Endothelial cell of umbilical vein (primary cell): ENCODE data around the gene CIAPIN1. TPM values are rescaled to one million over a fixed set of nuclear protein-coding genes. Genes with fewer than 3 reads are reported as not detected.

Source experiments
- BruUV-seq: library from RNA; stranded (reverse); fragments of 400-500 nt; replicated peaks from 2 replicates; lab custom pipeline; 2021; lab: Mats Ljungman, UMichigan
- CTCF ChIA-PET: fragments of 300-600, 350-600 bp; sonication (Branson Sonifier 250); formaldehyde crosslinking; loops from one replicate; lab custom pipeline; 2021; ENCODE audit warnings: antibody characterized with exemption, inconsistent platforms; lab: Charles Lee
- POLR2A ChIA-PET: fragments of 300-600, 350-600 bp; sonication (Branson Sonifier 250); formaldehyde crosslinking; loops from one replicate; lab custom pipeline; 2021; ENCODE audit warnings: antibody characterized with exemption, inconsistent platforms; lab: Charles Lee
- DNase-seq: peaks from one replicate; pipeline ENCODE4 v3.0.0-alpha.2; 2011; ENCODE audit warnings: low read depth, low spot score
- FAIRE-seq: peaks from 2 replicates; lab custom pipeline; 2011; peaks lifted over from hg19 to GRCh38; lab: Jason Lieb, UNC
- H2AFZ ChIP-seq: 2 replicates; pipeline ENCODE4 v1.6.0; 2012; ENCODE audit warnings: low read depth, low read length, control low read depth, inconsistent platforms
- H3K27ac ChIP-seq: 2 replicates; pipeline ENCODE4 v1.5.1; 2011; ENCODE audit warnings: low read depth, mild to moderate bottlenecking, control low read depth, low read length, moderate library complexity; ENCODE audit not compliant: insufficient read depth
- H3K27me3 ChIP-seq, 2 experiments: 2 replicates each; pipeline versions ENCODE4 v1.6.0 to v1.6.1; 2011; ENCODE audit warnings: low read length in 2 of 2, mixed read lengths in 1 of 2; ENCODE audit not compliant: control insufficient read depth in 2 of 2, insufficient read depth in 2 of 2
- H3K36me3 ChIP-seq, 2 experiments: 2 replicates in 1 of 2; 3 replicates in 1 of 2; pipeline ENCODE4 v1.5.1; 2011; ENCODE audit warnings: low read length in 2 of 2, mild to moderate bottlenecking in 1 of 2, moderate library complexity in 1 of 2; ENCODE audit not compliant: control insufficient read depth in 2 of 2, insufficient read depth in 2 of 2; ENCODE audit errors: extremely low read depth in 1 of 2
- H3K4me1 ChIP-seq: 3 replicates; pipeline ENCODE4 v1.5.1; 2011; ENCODE audit warnings: mild to moderate bottlenecking, low read length; ENCODE audit not compliant: control insufficient read depth, insufficient read depth; ENCODE audit errors: extremely low read depth
- H3K4me2 ChIP-seq: 2 replicates; pipeline ENCODE4 v1.6.1; 2011; ENCODE audit warnings: low read length, control low read depth, mixed read lengths; ENCODE audit not compliant: insufficient read depth
- H3K4me3 ChIP-seq, 3 experiments: fragments of 200-600 bp in 1 of 3; sonication (generic), shearing (Covaris generic) in 1 of 3; replicated peaks in 1 of 3; 2 replicates each; pipeline ENCODE4 v1.5.1; 2011 to 2016; ENCODE audit warnings: control low read depth in 3 of 3, low read length in 3 of 3, mild to moderate bottlenecking in 2 of 3, inconsistent platforms in 1 of 3, low read depth in 1 of 3, moderate library complexity in 1 of 3; ENCODE audit not compliant: insufficient read depth in 1 of 3
- H3K79me2 ChIP-seq: 2 replicates; pipeline ENCODE4 v1.6.0; 2012; ENCODE audit warnings: low read length, inconsistent platforms; ENCODE audit not compliant: control insufficient read depth, insufficient read depth
- H3K9ac ChIP-seq: replicated peaks from 2 replicates; pipeline ENCODE3; 2011; ENCODE audit warnings: low read length, control low read depth; ENCODE audit not compliant: insufficient read depth; ENCODE audit errors: extremely low read depth
- H3K9me1 ChIP-seq: replicated peaks from 3 replicates; pipeline ENCODE4 v1.6.0; 2011; ENCODE audit warnings: mild to moderate bottlenecking, low read length; ENCODE audit not compliant: control insufficient read depth, insufficient read depth; ENCODE audit errors: extremely low read depth
- H3K9me3 ChIP-seq: replicated peaks from 2 replicates; pipeline ENCODE4 v1.5.1; 2012; ENCODE audit warnings: low read length, inconsistent platforms; ENCODE audit not compliant: control insufficient read depth, insufficient read depth
- H4K20me1 ChIP-seq: replicated peaks from 2 replicates; pipeline ENCODE3; 2011; ENCODE audit warnings: mild to moderate bottlenecking, low read length; ENCODE audit not compliant: control insufficient read depth, insufficient read depth; ENCODE audit errors: extremely low read depth
- EZH2 ChIP-seq: IDR thresholded peaks from 2 replicates; pipeline ENCODE4 v1.6.1; 2012; ENCODE audit warnings: borderline replicate concordance, low read depth, mild to moderate bottlenecking, moderate library complexity, low read length, inconsistent platforms; ENCODE audit not compliant: severe bottlenecking
- FOS ChIP-seq: IDR thresholded peaks from 2 replicates; pipeline ENCODE4 v1.6.1; 2011; ENCODE audit warnings: mild to moderate bottlenecking, low read length, moderate library complexity, borderline replicate concordance; ENCODE audit not compliant: insufficient read depth
- GATA2 ChIP-seq: IDR thresholded peaks from 2 replicates; pipeline ENCODE4 v1.7.0; 2011; ENCODE audit warnings: low read depth, mild to moderate bottlenecking, moderate library complexity, mixed read lengths, low read length; ENCODE audit not compliant: insufficient read length, insufficient read depth
- JUN ChIP-seq: IDR thresholded peaks from 2 replicates; pipeline ENCODE4 v1.6.1; 2011; ENCODE audit warnings: borderline replicate concordance, low read depth; ENCODE audit not compliant: insufficient read length, insufficient read depth
- MYC ChIP-seq: IDR thresholded peaks from one replicate; pipeline ENCODE4 v1.6.1; 2011; ENCODE audit warnings: mild to moderate bottlenecking, low read depth, low read length
- POLR2A ChIP-seq: IDR thresholded peaks from 2 replicates; pipeline ENCODE4 v1.6.1; 2012; ENCODE audit warnings: low read depth, mild to moderate bottlenecking, control low read depth, low read length
- POLR2AphosphoS5 ChIP-seq: IDR thresholded peaks from 2 replicates; pipeline ENCODE4 v1.6.1; 2012; ENCODE audit warnings: low read depth, mild to moderate bottlenecking, control low read depth, low read length, moderate library complexity; ENCODE audit not compliant: insufficient read depth
- dilution Hi-C: fragments of 300-500 bp; cut with MboI; formaldehyde crosslinking; loops from one replicate; pipeline ENCODE4 v1.15.0; 2019; ENCODE audit warnings: low sequenced_read_pairs; ENCODE audit not compliant: extremely low pct_ligation_motif_present
- intact Hi-C: fragments of 100-400 bp; cut with micrococcal nuclease; formaldehyde crosslinking; loops from one replicate; pipeline ENCODE4 v1.10.0; 2022
- polyA plus RNA-seq, 4 experiments: library from polyadenylated mRNA; depleted of rRNA in 3 of 4; stranded (reverse) in 3 of 4; unstranded in 1 of 4; fragments of >200 nt; gene quantifications; 2 replicates each; pipeline versions ENCODE4 v1.2.1 to v1.2.3, GENCODE V29; 2011 to 2012; ENCODE audit warnings: missing spikeins in 1 of 4
- total RNA-seq: library from RNA; stranded (reverse); gene quantifications from 2 replicates; pipeline ENCODE4 v1.2.3, GENCODE V29; 2021
- TF ChIP-seq, protein P1 (sequence below), 2 donors: IDR thresholded peaks; 1 replicate in 1 of 2; 2 replicates in 1 of 2; pipeline ENCODE4 v1.5.1; 2011; ENCODE audit warnings: low read length in 2 of 2, mild to moderate bottlenecking in 2 of 2, moderate library complexity in 2 of 2, control low read depth in 1 of 2, inconsistent platforms in 1 of 2, low read depth in 1 of 2; ENCODE audit not compliant: insufficient read depth in 1 of 2; ENCODE audit errors: extremely low read depth in 1 of 2
- TF ChIP-seq, protein P2 (sequence below): IDR thresholded peaks from 2 replicates; pipeline ENCODE4 v1.6.1; 2011; ENCODE audit not compliant: insufficient read depth, insufficient read length

CIAPIN1 gene
- total and polyA plus RNA-seq, 2 donors (not counting 3 experiments of a cell fraction or from before 2014, with no cell fraction given) = 74.6 to 77.9 TPM

DNA sequence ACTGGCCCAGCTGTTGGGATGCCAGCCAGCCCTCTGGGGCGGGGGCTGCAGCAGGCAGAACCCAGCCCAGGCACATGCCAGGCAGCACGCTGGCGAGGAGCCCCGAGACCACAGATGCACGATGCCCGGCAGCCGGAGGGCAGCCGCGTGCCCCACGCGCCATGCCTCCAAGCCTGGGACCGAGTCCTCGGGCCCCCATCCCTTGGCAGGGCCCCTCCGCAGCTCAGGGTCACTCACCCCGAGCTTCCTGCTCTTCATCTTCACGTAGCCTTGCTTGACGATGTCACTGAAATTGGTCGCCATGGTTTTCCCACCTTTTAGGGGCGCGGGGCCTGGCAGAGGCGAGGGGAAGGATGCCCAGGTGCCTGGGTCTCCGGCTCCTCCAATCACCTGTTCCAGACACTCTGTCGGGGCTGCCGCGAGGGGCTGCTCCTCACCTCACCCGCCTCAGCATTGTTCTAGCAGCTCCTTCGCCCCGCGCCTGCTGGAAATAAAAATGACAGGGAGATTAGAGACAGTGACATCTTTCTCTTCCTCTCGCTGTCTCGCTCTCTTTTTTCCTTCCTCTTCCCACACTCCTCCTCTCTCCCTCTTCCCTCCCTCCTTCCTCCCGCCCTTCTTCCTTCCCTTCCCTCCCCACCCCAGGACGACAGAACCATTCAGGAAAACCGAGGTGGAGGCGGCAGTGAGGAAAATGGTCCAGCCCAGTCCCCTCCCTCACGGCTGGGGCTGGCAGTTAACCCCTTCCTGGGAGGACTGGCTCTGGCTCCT is 32.2 kb upstream of the CIAPIN1 start:
- H3K36me3 ChIP-seq = peaks cover 0 to 5% of the 10 kb centered on the region in 2 experiments
- H3K4me2 ChIP-seq = peak overlapping the region; percentile 87
- POLR2A ChIA-PET = interaction anchor here (0.6 kb wide), 1 partner anchor 37 kb away, joined by 5 read pairs; no protein-coding TSS in a partner anchor
- H4K20me1 ChIP-seq = no peaks in the 10 kb centered on the region
- H3K9me1 ChIP-seq = no peaks in the 10 kb centered on the region
- peak overlapping the region; percentile 38 to 69 (median 68) for H3K4me3 ChIP-seq
- intact Hi-C loops = loop anchor here (10.0 kb wide), 1 partner anchor 165 kb away; no protein-coding TSS in a partner anchor
- DNase-seq (peak; percentile 33), FAIRE-seq (peak; percentile 91)
- H2AFZ ChIP-seq = peak overlapping the region; percentile 93
- CTCF ChIA-PET = interaction anchor here (0.9 to 3.0 kb wide), 4 partner anchors 17 to 40 kb away, joined by 3 to 21 read pairs (median 3); partner anchors contain the start of genes CIAPIN1, COQ9 and POLR2C
- no peaks in the 10 kb centered on the region for H3K9me3 ChIP-seq
- no TSS peak for BruUV-seq
- H3K27ac ChIP-seq = no peak overlapping the region
- dilution Hi-C loops = no loop called here
- H3K79me2 ChIP-seq = peaks cover 15% of the 10 kb centered on the region
- TF ChIP-seq POLR2AphosphoS5 = no peak
- no peak for TF ChIP-seq EZH2
- TF ChIP-seq, protein P1, sequence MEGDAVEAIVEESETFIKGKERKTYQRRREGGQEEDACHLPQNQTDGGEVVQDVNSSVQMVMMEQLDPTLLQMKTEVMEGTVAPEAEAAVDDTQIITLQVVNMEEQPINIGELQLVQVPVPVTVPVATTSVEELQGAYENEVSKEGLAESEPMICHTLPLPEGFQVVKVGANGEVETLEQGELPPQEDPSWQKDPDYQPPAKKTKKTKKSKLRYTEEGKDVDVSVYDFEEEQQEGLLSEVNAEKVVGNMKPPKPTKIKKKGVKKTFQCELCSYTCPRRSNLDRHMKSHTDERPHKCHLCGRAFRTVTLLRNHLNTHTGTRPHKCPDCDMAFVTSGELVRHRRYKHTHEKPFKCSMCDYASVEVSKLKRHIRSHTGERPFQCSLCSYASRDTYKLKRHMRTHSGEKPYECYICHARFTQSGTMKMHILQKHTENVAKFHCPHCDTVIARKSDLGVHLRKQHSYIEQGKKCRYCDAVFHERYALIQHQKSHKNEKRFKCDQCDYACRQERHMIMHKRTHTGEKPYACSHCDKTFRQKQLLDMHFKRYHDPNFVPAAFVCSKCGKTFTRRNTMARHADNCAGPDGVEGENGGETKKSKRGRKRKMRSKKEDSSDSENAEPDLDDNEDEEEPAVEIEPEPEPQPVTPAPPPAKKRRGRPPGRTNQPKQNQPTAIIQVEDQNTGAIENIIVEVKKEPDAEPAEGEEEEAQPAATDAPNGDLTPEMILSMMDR (IDR thresholded peaks at IDR 0.05; ENCODE audit: extremely low read depth in 1 of 2, insufficient read depth in 1 of 2, low read depth in 1 of 2, low read length in 2 of 2) = no peak
- no peak for TF ChIP-seq MYC
- TF ChIP-seq POLR2A = peak; percentile 45
- no peak for TF ChIP-seq GATA2
- TF ChIP-seq, protein P2, sequence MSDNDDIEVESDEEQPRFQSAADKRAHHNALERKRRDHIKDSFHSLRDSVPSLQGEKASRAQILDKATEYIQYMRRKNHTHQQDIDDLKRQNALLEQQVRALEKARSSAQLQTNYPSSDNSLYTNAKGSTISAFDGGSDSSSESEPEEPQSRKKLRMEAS = no peak
- no peak for TF ChIP-seq JUN
- no peak for TF ChIP-seq FOS
- H3K9ac ChIP-seq = peak overlapping the region; percentile 50
- H3K27me3 ChIP-seq = no peaks in the 10 kb centered on the region
- peaks cover 28% of the 10 kb centered on the region for H3K4me1 ChIP-seq
